NOMO-1 (cell line): ENCODE measurements around the gene PTGDR2.
"Not testable (repeated sequence)": the region's sequence is repeated elsewhere in the genome, so short reads cannot be mapped to it uniquely, and the experiment has no call there.

Experiments
- DNase-seq, 2 experiments: peaks; one replicate each; lab custom pipeline; 2025; ENCODE audit not compliant: unreplicated experiment in 2 of 2; lab: John Stamatoyannopoulos, UW

Gene PTGDR2

GRCh38 chr11:60844045-60844869 lies 11.5 kb downstream of the PTGDR2 start:
- no peak for DNase-seq

GRCh38 chr11:60842668-60843600 lies 12.8 kb downstream of the PTGDR2 start:
- no peak for DNase-seq

- peak; percentile 85 to 91 for DNase-seq
These were observed 13.7 kb downstream of the PTGDR2 start, which contains the start of gene CCDC86 for GRCh38 chr11:60841797-60842667. CCDC86 (plus strand) TSS chr11:60842113; CDS start chr11:60842125, 12 bp downstream.

GRCh38 chr11:60840470-60841430 lies 15.0 kb downstream of the PTGDR2 start:
- DNase-seq, result no peak

GRCh38 chr11:60838132-60838531 lies 17.6 kb downstream of the PTGDR2 start:
- DNase-seq, result no peak

GRCh38 chr11:60836866-60837515 lies 18.8 kb downstream of the PTGDR2 start:
- no peak for DNase-seq

- DNase-seq, result peak; percentile 6 to 67
These were observed 20.3 kb downstream of the PTGDR2 start for GRCh38 chr11:60835534-60835846.

- DNase-seq, result no peak
These were observed 20.8 kb downstream of the PTGDR2 start for GRCh38 chr11:60834742-60835533.

- DNase-seq, result no peak
These were observed 24.2 kb downstream of the PTGDR2 start for GRCh38 chr11:60831501-60832079.

- DNase-seq, result peak; percentile 59 to 71
These were observed 24.6 kb downstream of the PTGDR2 start for GRCh38 chr11:60831143-60831500.

GRCh38 chr11:60830478-60831142 lies 25.1 kb downstream of the PTGDR2 start:
- no peak for DNase-seq

GRCh38 chr11:60825790-60826189 lies 30.0 kb downstream of the PTGDR2 start:
- no peak for DNase-seq

- DNase-seq, result no peak
These were observed 30.6 kb downstream of the PTGDR2 start for GRCh38 chr11:60825118-60825517.

GRCh38 chr11:60823745-60824306 lies 31.9 kb downstream of the PTGDR2 start:
- DNase-seq, result not testable (repeated sequence)

GRCh38 chr11:60821827-60822599 lies 33.7 kb downstream of the PTGDR2 start:
- DNase-seq, result no peak

- no peak for DNase-seq
These were observed 37.7 kb downstream of the PTGDR2 start for GRCh38 chr11:60818057-60818456.
